Measurements from ENCODE around the gene IL1RN. TPM values are rescaled to one million over a fixed set of nuclear protein-coding genes. Genes with fewer than 3 reads are reported as not detected.

Gene IL1RN
- total and polyA plus RNA-seq, 2 of the 13 experiments (the other 11 are each of a cell fraction or from before 2014, with no cell fraction given), result 21.2 to 101 TPM

GRCh38 chr2:113166187-113166645 lies 38.8 kb downstream of the IL1RN start (continued):
- TF ChIP-seq, protein P1, sequence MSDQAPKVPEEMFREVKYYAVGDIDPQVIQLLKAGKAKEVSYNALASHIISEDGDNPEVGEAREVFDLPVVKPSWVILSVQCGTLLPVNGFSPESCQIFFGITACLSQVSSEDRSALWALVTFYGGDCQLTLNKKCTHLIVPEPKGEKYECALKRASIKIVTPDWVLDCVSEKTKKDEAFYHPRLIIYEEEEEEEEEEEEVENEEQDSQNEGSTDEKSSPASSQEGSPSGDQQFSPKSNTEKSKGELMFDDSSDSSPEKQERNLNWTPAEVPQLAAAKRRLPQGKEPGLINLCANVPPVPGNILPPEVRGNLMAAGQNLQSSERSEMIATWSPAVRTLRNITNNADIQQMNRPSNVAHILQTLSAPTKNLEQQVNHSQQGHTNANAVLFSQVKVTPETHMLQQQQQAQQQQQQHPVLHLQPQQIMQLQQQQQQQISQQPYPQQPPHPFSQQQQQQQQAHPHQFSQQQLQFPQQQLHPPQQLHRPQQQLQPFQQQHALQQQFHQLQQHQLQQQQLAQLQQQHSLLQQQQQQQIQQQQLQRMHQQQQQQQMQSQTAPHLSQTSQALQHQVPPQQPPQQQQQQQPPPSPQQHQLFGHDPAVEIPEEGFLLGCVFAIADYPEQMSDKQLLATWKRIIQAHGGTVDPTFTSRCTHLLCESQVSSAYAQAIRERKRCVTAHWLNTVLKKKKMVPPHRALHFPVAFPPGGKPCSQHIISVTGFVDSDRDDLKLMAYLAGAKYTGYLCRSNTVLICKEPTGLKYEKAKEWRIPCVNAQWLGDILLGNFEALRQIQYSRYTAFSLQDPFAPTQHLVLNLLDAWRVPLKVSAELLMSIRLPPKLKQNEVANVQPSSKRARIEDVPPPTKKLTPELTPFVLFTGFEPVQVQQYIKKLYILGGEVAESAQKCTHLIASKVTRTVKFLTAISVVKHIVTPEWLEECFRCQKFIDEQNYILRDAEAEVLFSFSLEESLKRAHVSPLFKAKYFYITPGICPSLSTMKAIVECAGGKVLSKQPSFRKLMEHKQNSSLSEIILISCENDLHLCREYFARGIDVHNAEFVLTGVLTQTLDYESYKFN (CRISPR knock-in tag; conservative IDR thresholded peaks at IDR 0.05), result peak; percentile 79
- TF ChIP-seq GABPA (IDR thresholded peaks at IDR 0.05; ENCODE audit: low read depth, low read length) (no peak), GABPA (CRISPR knock-in tag; IDR thresholded peaks at IDR 0.05; ENCODE audit: low read depth) (no peak), SP5 (CRISPR knock-in tag; IDR thresholded peaks at IDR 0.05; ENCODE audit: borderline replicate concordance, low read depth) (no peak), ZFP36L2 (CRISPR knock-in tag; IDR thresholded peaks at IDR 0.05) (no peak), FOSL2 (CRISPR knock-in tag; IDR thresholded peaks at IDR 0.05) (peak; percentile 37; the same call in 1 of the 2 replicates), SNAI1 (CRISPR knock-in tag; IDR thresholded peaks at IDR 0.05; ENCODE audit: borderline replicate concordance) (no peak), SATB2 (CRISPR knock-in tag; IDR thresholded peaks at IDR 0.05) (no peak), RXRB (CRISPR knock-in tag; IDR thresholded peaks at IDR 0.05; ENCODE audit: borderline replicate concordance) (peak; percentile 83), MAZ (IDR thresholded peaks at IDR 0.05; ENCODE audit: borderline replicate concordance, low read depth, low read length) (0 out of 2 replicates have a peak, but pooled peaks have one; percentile 23), MAZ (CRISPR knock-in tag; IDR thresholded peaks at IDR 0.05; ENCODE audit: low read depth) (no peak), TSC22D2 (CRISPR knock-in tag; IDR thresholded peaks at IDR 0.05; ENCODE audit: borderline replicate concordance) (no peak), NR2F6 (IDR thresholded peaks at IDR 0.05) (peak; percentile 76), NR2F6 (CRISPR knock-in tag; IDR thresholded peaks at IDR 0.05) (peak; percentile 76)
- TF ChIP-seq, protein P2, sequence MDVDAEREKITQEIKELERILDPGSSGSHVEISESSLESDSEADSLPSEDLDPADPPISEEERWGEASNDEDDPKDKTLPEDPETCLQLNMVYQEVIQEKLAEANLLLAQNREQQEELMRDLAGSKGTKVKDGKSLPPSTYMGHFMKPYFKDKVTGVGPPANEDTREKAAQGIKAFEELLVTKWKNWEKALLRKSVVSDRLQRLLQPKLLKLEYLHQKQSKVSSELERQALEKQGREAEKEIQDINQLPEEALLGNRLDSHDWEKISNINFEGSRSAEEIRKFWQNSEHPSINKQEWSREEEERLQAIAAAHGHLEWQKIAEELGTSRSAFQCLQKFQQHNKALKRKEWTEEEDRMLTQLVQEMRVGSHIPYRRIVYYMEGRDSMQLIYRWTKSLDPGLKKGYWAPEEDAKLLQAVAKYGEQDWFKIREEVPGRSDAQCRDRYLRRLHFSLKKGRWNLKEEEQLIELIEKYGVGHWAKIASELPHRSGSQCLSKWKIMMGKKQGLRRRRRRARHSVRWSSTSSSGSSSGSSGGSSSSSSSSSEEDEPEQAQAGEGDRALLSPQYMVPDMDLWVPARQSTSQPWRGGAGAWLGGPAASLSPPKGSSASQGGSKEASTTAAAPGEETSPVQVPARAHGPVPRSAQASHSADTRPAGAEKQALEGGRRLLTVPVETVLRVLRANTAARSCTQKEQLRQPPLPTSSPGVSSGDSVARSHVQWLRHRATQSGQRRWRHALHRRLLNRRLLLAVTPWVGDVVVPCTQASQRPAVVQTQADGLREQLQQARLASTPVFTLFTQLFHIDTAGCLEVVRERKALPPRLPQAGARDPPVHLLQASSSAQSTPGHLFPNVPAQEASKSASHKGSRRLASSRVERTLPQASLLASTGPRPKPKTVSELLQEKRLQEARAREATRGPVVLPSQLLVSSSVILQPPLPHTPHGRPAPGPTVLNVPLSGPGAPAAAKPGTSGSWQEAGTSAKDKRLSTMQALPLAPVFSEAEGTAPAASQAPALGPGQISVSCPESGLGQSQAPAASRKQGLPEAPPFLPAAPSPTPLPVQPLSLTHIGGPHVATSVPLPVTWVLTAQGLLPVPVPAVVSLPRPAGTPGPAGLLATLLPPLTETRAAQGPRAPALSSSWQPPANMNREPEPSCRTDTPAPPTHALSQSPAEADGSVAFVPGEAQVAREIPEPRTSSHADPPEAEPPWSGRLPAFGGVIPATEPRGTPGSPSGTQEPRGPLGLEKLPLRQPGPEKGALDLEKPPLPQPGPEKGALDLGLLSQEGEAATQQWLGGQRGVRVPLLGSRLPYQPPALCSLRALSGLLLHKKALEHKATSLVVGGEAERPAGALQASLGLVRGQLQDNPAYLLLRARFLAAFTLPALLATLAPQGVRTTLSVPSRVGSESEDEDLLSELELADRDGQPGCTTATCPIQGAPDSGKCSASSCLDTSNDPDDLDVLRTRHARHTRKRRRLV (CRISPR knock-in tag; IDR thresholded peaks at IDR 0.05), result no peak
